ENCODE data around the gene GPC6. TPM values are rescaled to one million over a fixed set of nuclear protein-coding genes. Genes with fewer than 3 reads are reported as not detected.

Gene GPC6
- total RNA-seq, 2 donors from 2014 or later: 1.6 to 4.0 TPM

- intact Hi-C loops (cut with DNase I): no loop called here
These were observed 1045.4 kb downstream of the GPC6 start for GRCh38 chr13:94272038-94272437.

GRCh38 chr13:94280349-94280748, 1053.7 kb downstream of the GPC6 start:
- no peak for TF ChIP-seq POLR2A (IDR thresholded peaks at IDR 0.05)
- no peak for TF ChIP-seq CTCF (IDR thresholded peaks at IDR 0.05)
- 59 to 69% methylated on average over 3 of the region's 3 CpGs for WGBS, 2 donors
- intact Hi-C loops (cut with DNase I): no loop called here
- Histone ChIP-seq H3K27ac (no peak overlapping the region), H3K36me3 (replicated peaks in 1 of 2; ENCODE audit: insufficient read depth in 1 of 2, low read depth in 2 of 2) (no peaks in the 10 kb centered on the region), H3K27me3 (no peaks in the 10 kb centered on the region), H3K9me3 (no peaks in the 10 kb centered on the region), H3K4me1 (no peaks in the 10 kb centered on the region), H3K4me3 (no peak overlapping the region)
- DNase-seq (no peak), ATAC-seq (no peak)

More at GRCh38 chr13:94272038-94272437, 1045.4 kb downstream of the GPC6 start:
- Histone ChIP-seq H3K4me1 (no peaks in the 10 kb centered on the region), H3K4me3 (no peak overlapping the region), H3K36me3 (replicated peaks in 1 of 2; ENCODE audit: insufficient read depth in 1 of 2, low read depth in 2 of 2) (no peaks in the 10 kb centered on the region), H3K9me3 (no peaks in the 10 kb centered on the region), H3K27me3 (no peaks in the 10 kb centered on the region), H3K27ac (no peak overlapping the region)
- WGBS, 2 donors: 50 to 56% methylated on average over 2 of the region's 2 CpGs
- DNase-seq (no peak), ATAC-seq (no peak)
- no peak for TF ChIP-seq CTCF (IDR thresholded peaks at IDR 0.05)
- no peak for TF ChIP-seq POLR2A (IDR thresholded peaks at IDR 0.05)

- H3K4me1 ChIP-seq: no peaks in the 10 kb centered on the region
- ATAC-seq: no peak
- intact Hi-C loops (cut with DNase I): no loop called here
These were observed 1054.2 kb downstream of the GPC6 start for GRCh38 chr13:94280845-94281244.

GRCh38 chr13:94286581-94286980, 1060.0 kb downstream of the GPC6 start:
- ATAC-seq (no peak), DNase-seq (no peak)
- Histone ChIP-seq H3K27ac (no peak overlapping the region), H3K4me1 (peaks cover 2% of the 10 kb centered on the region), H3K27me3 (no peaks in the 10 kb centered on the region), H3K36me3 (replicated peaks in 1 of 2; ENCODE audit: insufficient read depth in 1 of 2, low read depth in 2 of 2) (no peaks in the 10 kb centered on the region), H3K4me3 (no peak overlapping the region), H3K9me3 (no peaks in the 10 kb centered on the region)
- 52 to 59% methylated on average over 3 of the region's 3 CpGs for WGBS, 2 donors
- intact Hi-C loops (cut with DNase I): no loop called here
- TF ChIP-seq POLR2A (IDR thresholded peaks at IDR 0.05): no peak
- no peak for TF ChIP-seq CTCF (IDR thresholded peaks at IDR 0.05)

More at GRCh38 chr13:94280845-94281244, 1054.2 kb downstream of the GPC6 start:
- Histone ChIP-seq H3K36me3 (replicated peaks in 1 of 2; ENCODE audit: insufficient read depth in 1 of 2, low read depth in 2 of 2) (no peaks in the 10 kb centered on the region), H3K27ac (no peak overlapping the region), H3K27me3 (no peaks in the 10 kb centered on the region), H3K9me3 (no peaks in the 10 kb centered on the region), H3K4me3 (no peak overlapping the region)
- DNase-seq: no peak
- no peak for TF ChIP-seq CTCF (IDR thresholded peaks at IDR 0.05)

GRCh38 chr13:94291631-94292322, 1065.2 kb downstream of the GPC6 start:
- ATAC-seq (peak; percentile 56), DNase-seq (no peak)
- Histone ChIP-seq H3K36me3 (replicated peaks in 1 of 2; ENCODE audit: insufficient read depth in 1 of 2, low read depth in 2 of 2) (no peaks in the 10 kb centered on the region), H3K4me3 (no peak overlapping the region), H3K4me1 (peaks cover 13% of the 10 kb centered on the region), H3K9me3 (no peaks in the 10 kb centered on the region), H3K27ac (no peak overlapping the region), H3K27me3 (no peaks in the 10 kb centered on the region)
- TF ChIP-seq CTCF (IDR thresholded peaks at IDR 0.05): no peak
- TF ChIP-seq POLR2A (IDR thresholded peaks at IDR 0.05): no peak
- WGBS, 2 donors: 28 to 43% methylated on average over 5 of the region's 5 CpGs
- intact Hi-C loops (cut with DNase I): no loop called here
